HEK293 (cell line): ENCODE measurements around the gene OR5D16.

Experiments used
- CTCF ChIP-seq: fragments of 450-650 bp; formaldehyde crosslinking; IDR thresholded peaks from 2 replicates; pipeline ENCODE4 v1.5.1; 2016; ENCODE audit warnings: missing biosample characterization, missing genetic modification characterization
- KLF9 ChIP-seq: fragments of 450-650 bp; formaldehyde crosslinking; IDR thresholded peaks from 2 replicates; pipeline ENCODE4 v1.5.1; 2016; ENCODE audit warnings: missing biosample characterization, missing genetic modification characterization, low read depth
- PBX3 ChIP-seq: sonication (generic); formaldehyde crosslinking; IDR thresholded peaks from 2 replicates; pipeline ENCODE4 v1.8.1; 2022; ENCODE audit warnings: mild to moderate bottlenecking, moderate library complexity, missing genetic modification reagents
- YY1 ChIP-seq: fragments of 450-650 bp; formaldehyde crosslinking; IDR thresholded peaks from 2 replicates; pipeline ENCODE4 v1.5.1; 2018; ENCODE audit warnings: missing biosample characterization, missing genetic modification characterization
- ZBTB8A ChIP-seq: fragments of 450-650 bp; formaldehyde crosslinking; IDR thresholded peaks from 2 replicates; pipeline ENCODE4 v1.5.1; 2016; ENCODE audit warnings: missing biosample characterization, missing genetic modification characterization
- ZNF311 ChIP-seq: fragments of 450-650 bp; formaldehyde crosslinking; IDR thresholded peaks from 2 replicates; pipeline ENCODE4 v1.5.1; 2017; ENCODE audit warnings: missing biosample characterization, missing genetic modification characterization, borderline replicate concordance
- ZNF335 ChIP-seq: fragments of 450-650 bp; formaldehyde crosslinking; conservative IDR thresholded peaks from 2 replicates; pipeline ENCODE4 v1.5.1; 2016; ENCODE audit warnings: missing biosample characterization, missing genetic modification characterization
- ZNF394 ChIP-seq: fragments of 450-650 bp; formaldehyde crosslinking; IDR thresholded peaks from 2 replicates; pipeline ENCODE4 v1.5.1; 2016; ENCODE audit warnings: missing biosample characterization, missing genetic modification characterization, mild to moderate bottlenecking, moderate library complexity, borderline replicate concordance
- ZNF777 ChIP-seq: fragments of 450-650 bp; formaldehyde crosslinking; IDR thresholded peaks from 2 replicates; pipeline ENCODE4 v1.5.1; 2017; ENCODE audit warnings: missing biosample characterization, missing genetic modification characterization, borderline replicate concordance
- ZNF837 ChIP-seq: fragments of 450-650 bp; formaldehyde crosslinking; IDR thresholded peaks from 2 replicates; pipeline ENCODE4 v1.5.1; 2016; ENCODE audit warnings: missing biosample characterization, missing genetic modification characterization
- TF ChIP-seq, protein P1 (sequence below): fragments of 450-650 bp; formaldehyde crosslinking; IDR thresholded peaks from 2 replicates; pipeline ENCODE4 v1.5.1; 2016; ENCODE audit warnings: missing biosample characterization, missing genetic modification characterization
- TF ChIP-seq, protein P2 (sequence below): fragments of 450-650 bp; formaldehyde crosslinking; IDR thresholded peaks from 2 replicates; pipeline ENCODE4 v1.5.0; 2017; ENCODE audit warnings: missing biosample characterization, missing genetic modification characterization, borderline replicate concordance

DNA sequence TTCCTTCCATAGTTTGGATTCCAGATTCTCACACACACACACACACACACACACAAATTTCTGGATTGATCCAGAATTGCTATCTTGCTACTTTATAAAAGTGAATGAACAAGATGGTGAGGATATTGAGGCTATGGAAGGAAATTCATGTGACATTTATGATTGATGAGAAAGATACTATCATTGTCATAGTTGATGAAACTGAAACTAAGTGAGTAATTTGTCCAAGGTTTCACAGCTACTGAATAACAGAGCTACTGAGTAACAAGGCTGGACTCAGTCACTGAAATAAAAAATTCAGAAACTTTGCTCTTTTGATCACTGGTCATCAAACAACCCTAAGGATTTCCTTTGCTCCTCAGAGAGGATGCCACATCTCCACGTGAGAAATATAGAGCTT, 16.2 kb downstream of the OR5D16 start:
- TF ChIP-seq CTCF (tag by site-specific recombination) (no peak), ZNF311 (tag by site-specific recombination) (no peak), YY1 (tag by site-specific recombination) (no peak), PBX3 (CRISPR knock-in tag) (no peak), ZNF394 (tag by site-specific recombination) (no peak), ZNF777 (tag by site-specific recombination) (no peak), ZNF837 (tag by site-specific recombination) (no peak), ZNF335 (tag by site-specific recombination) (no peak), KLF9 (no peak), ZBTB8A (tag by site-specific recombination) (no peak)
- TF ChIP-seq, protein P1, sequence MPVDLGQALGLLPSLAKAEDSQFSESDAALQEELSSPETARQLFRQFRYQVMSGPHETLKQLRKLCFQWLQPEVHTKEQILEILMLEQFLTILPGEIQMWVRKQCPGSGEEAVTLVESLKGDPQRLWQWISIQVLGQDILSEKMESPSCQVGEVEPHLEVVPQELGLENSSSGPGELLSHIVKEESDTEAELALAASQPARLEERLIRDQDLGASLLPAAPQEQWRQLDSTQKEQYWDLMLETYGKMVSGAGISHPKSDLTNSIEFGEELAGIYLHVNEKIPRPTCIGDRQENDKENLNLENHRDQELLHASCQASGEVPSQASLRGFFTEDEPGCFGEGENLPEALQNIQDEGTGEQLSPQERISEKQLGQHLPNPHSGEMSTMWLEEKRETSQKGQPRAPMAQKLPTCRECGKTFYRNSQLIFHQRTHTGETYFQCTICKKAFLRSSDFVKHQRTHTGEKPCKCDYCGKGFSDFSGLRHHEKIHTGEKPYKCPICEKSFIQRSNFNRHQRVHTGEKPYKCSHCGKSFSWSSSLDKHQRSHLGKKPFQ (tag by site-specific recombination), result no peak
- TF ChIP-seq, protein P2, sequence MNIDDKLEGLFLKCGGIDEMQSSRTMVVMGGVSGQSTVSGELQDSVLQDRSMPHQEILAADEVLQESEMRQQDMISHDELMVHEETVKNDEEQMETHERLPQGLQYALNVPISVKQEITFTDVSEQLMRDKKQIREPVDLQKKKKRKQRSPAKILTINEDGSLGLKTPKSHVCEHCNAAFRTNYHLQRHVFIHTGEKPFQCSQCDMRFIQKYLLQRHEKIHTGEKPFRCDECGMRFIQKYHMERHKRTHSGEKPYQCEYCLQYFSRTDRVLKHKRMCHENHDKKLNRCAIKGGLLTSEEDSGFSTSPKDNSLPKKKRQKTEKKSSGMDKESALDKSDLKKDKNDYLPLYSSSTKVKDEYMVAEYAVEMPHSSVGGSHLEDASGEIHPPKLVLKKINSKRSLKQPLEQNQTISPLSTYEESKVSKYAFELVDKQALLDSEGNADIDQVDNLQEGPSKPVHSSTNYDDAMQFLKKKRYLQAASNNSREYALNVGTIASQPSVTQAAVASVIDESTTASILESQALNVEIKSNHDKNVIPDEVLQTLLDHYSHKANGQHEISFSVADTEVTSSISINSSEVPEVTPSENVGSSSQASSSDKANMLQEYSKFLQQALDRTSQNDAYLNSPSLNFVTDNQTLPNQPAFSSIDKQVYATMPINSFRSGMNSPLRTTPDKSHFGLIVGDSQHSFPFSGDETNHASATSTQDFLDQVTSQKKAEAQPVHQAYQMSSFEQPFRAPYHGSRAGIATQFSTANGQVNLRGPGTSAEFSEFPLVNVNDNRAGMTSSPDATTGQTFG (tag by site-specific recombination), result no peak
